Iris pigment epithelial cell (primary cell): ENCODE data around the gene KDM3A.
"Not testable (repeated sequence)": the region's sequence is repeated elsewhere in the genome, so short reads cannot be mapped to it uniquely, and the experiment has no call there.

Source experiments
- DNase-seq: peaks from one replicate; pipeline ENCODE4 v3.0.0-alpha.2; 2011; ENCODE audit warnings: low read depth

KDM3A gene

GRCh38 chr2:86476092-86476491 lies 34.9 kb downstream of the KDM3A start:
- DNase-seq, result peak; percentile 82

DNA sequence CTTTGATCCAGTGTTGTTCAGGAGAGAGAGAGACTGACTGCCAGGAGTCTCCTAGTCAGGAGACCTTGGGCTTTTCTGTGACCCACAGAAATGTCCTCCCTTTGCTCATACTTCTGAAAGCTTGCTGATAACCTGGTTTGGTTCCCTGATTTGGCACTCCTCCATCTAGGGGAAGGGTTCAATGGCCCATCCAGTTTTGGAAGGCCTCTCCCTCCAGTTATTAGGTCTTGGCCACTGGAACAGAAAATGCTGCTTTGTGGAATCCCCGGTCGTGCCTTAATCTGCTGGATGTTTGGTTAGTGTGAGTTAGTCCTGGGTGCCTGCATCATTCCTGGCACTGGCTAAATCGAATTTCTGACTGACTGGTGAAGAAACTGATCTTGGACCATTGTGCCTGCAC lies 35.7 kb downstream of the KDM3A start:
- peak; percentile 12 for DNase-seq

DNA sequence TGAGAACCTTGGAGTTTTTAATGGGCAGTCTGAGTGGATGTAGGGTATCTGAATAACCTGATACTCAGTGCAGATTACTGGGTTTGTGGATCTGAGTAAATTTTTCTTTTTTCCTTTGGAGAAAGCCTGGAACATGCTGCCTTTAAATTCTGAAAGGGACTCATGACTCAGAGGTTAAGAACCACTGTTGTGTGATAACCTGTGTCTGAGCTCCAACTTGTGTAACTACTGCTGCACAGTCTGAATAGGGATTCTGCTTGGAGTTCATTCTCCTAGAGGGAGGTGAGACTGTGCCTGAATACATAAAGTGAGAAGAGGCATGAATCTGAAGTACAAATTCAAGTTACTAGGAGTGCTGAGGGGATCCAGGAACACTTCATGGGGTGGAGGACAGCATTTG lies 36.2 kb downstream of the KDM3A start:
- DNase-seq, result peak; percentile 59

- no peak for DNase-seq
Measured at GRCh38 chr2:86480105-86480504, 38.9 kb downstream of the KDM3A start.

- DNase-seq, result peak; percentile 56
Measured at GRCh38 chr2:86482034-86482433, 40.9 kb downstream of the KDM3A start.

DNA sequence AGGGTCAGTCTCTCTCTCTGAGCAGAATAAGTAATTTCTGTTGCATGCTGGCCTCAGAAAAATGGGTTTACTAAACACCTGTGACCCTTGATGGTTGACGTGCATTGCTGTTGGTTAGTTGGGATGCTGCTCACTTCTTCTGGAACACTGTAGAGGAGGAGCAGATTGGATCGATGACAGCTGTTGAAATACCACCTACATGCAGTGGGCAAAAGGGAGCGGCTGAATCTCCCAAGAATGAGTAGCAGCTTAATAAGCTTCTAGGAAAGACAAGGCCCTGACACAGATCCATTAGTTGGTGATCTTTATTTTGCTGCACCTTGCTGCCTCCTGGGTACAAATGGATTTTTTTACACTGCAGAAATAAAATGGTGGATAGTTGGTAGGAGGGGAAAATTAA lies 43.2 kb downstream of the KDM3A start:
- DNase-seq, result no peak

DNA sequence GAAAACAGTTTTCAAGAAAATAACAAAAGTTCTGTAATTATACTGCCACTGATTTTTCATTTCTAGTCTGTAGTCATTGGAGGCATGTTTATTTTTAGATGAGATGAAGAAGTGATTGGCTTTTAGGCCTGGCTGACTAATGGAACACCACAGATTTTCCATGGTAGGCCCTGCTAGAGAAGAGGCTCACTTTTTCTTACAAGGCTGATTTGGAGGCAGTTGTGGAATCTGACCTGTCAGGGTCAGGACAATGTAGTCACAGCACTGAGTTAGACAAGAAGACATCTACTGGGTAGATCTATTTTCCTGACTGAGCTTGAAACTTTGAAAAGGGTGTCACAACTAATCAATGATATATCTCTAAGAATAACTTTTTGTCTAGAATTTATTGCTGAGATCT lies 43.9 kb downstream of the KDM3A start:
- peak; percentile 42 for DNase-seq

DNA sequence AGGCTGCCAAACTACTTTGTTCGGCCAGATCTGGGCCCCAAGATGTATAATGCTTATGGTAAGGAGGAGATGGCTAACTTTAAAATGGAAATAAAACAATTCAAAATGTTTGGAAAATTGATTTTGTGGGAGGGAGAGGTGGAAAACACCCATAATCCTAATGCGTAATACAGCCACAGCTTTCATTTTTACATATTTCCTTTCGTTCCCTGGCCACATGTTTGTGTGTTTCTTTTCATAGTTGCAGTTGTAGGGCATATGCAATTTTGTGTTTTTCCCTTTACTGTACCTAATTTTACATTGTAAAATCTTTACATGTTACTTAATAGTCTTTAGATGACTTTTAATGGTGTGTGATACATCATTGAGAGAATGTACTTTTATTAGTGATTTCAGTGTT lies 44.6 kb downstream of the KDM3A start:
- no peak for DNase-seq

DNA sequence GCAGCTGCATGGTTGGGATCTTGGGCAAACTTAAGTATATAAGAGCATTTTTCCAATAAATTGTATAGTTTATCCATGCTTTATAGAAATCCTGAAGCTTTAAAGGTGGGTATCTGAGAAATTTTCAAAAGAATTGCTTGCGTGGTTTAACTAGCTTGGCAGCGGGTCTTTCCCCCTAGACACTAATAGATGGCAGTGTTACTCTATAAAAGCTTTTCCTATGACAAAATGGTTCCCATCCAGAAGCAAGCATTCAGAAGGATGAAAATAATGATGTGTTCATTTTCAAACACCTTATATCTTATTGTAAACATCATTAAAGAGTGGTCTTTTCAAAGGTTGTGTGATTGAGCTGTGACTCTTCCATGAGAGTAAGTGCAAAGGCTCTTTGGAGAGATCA lies 45.9 kb downstream of the KDM3A start:
- no peak for DNase-seq

DNA sequence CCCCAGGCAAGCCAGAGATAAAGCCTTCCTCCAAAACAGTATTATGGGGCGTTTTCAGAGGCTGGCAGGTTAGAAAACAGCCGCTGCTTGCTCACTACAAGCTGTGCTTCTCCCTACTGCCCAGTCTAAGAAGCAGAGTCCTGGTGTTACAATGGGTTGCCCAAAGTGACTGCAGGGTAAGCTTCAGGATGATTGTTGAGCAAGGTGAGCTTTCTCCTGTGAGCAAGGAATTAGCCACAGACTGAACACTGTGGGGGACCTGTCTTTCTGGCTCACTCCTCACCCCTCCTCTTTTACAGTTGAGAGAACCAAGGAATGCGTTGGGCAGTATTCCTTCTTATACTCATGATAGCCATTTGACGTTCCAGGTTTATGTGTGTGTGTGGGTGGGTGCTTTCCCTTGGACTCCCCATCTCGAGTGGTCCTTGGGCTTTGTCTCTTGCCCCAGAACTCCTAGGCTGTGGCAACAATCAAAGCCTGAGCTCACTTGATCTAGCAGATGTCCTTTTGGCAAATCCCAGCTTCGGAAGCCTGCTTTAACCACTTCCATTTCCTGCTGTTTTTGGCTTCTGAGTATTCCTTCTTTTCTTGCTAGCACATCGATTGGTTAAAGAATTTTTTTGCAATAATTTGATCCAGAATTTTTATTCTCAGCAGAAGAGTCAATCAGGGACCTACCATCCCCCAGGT lies 47.5 kb downstream of the KDM3A start:
- DNase-seq, result no peak

GRCh38 chr2:86489542-86489941 lies 48.4 kb downstream of the KDM3A start:
- no peak for DNase-seq

- DNase-seq, result no peak
Measured at GRCh38 chr2:86490245-86490644, 49.1 kb downstream of the KDM3A start.

GRCh38 chr2:86491088-86491487 lies 49.9 kb downstream of the KDM3A start:
- DNase-seq, result no peak

GRCh38 chr2:86492048-86492453 lies 50.9 kb downstream of the KDM3A start:
- no peak for DNase-seq

DNA sequence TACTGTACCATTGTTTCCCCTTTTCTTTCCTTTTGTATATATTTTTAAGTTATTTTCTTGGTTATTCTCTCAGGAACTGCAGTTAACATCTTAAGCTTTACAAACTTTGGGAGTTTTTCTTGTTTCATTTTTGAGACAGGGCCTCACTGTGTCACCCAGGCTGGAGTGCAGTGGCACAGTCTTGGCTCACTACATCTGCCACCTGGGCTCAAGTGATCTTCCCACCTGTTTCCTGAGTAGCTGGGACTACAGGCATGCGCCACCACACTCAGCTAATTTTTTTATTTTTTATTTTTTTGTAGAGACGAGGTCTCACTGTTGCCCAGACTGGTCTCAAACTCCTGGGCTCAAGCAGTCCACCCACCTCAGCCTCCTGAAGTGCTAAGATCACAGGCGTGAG lies 55.2 kb downstream of the KDM3A start:
- not testable (repeated sequence) for DNase-seq

DNA sequence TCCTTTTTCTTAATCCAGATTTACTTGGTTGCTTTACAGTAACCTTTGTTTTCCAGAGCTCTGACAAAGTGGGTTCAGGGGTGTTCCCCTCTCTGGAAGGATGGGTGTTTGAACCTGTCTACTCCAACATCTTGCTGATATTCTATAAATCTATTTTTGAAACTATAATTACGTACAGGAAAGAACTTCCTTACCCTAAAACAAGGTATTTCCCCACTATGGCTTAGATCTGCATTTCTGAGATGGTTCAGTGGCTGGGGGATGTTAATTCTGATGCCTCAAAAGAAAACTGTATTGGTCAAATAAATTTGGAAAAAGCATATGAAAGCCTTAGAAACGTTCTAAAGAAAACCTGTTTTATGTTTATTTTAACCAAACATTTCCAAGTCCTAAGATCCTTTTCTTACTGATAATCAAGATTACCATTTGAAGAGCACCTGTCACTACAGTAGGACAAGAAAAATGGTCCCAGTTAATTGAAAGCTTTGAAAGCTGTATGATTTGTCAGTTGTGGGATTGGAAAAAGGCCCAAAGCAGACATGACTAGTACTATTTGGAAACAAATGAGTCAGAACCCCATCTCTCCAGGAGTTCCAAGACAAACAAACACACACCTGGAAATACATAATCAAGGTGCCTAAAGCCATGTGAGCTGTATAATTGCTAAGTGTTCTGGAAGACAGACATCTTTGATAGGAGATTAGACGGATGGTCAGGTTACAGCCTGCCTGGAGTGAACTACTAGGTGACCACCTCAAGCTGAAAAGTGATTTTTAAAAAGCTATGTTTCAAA lies 57.5 kb downstream of the KDM3A start:
- peak; percentile 28 for DNase-seq

DNA sequence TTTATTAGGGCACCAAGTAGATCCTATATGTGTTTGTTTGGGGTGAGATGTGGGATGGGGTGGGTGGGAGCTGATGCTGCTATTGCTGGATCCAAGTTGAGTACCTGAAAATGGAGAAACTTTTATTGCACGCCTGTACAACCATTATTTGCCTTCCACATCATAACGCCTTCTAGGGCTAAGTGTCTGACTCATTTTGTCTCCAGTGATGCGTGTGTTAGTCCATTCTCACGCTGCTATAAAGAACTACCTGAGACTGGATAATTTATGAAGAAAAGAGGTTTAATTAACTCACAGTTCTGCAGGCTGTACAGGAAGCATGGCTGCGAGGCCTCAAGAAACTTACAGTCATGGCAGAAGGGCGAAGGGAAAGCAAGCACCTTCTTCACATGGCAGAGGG lies 58.2 kb downstream of the KDM3A start:
- no peak for DNase-seq

DNA sequence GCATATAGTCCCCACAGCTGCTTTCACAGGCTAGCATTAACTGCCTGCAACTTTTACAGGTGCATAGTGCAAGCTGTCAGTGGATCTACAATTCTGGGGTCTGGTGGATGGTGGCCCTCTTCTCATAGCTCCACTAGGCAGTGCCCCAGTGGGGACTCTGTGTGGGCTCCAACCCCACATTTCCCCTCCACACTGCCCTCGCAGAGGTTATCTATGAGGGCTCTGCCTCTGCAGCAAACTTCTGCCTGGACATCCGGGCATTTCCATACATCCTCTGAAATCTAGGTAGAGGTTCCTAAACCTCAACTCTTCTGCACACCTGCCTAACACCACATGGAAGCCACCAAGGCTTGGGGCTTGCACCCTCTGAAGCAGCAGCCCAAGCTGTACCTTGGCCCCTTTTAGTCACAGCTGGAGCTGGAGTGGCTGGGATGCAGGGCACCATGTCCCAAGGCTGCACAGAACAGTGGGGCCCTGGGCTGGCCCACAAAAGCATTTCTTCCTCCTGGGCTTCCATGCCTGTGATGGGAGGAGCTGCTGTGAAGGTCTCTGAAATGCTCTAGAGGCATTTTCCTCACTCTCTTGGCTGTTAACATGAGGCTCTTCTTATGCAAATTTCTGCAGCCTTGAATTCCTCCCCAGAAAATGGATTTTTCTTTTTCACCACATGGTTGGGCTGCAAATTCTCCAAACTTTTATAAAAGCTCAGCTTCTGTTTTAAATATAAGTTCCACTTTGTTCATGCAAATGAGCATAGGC lies 59.3 kb downstream of the KDM3A start:
- no peak for DNase-seq

DNA sequence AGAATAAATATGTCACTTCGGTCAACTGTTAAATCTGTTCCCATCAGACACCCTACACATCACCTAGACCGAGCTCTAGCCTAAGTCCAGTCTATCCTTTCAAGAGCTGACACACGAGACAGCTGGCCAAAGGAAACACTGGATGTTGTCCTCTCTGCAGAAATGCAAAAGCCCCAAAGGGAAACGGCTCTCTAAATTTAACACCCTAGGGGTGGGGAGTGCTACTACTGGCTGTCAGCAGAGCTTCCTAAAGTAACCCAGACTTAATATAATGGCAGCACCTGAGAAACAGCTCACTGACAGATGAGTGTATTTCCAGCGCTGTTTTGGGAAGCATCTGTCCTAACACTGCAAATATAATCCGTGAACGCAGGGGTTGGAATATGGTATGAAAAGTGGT lies 66.4 kb downstream of the KDM3A start:
- DNase-seq, result no peak

- DNase-seq, result no peak
Measured at GRCh38 chr2:86510436-86510933, 69.3 kb downstream of the KDM3A start.

GRCh38 chr2:86512034-86512433 lies 70.9 kb downstream of the KDM3A start:
- DNase-seq, result no peak

DNA sequence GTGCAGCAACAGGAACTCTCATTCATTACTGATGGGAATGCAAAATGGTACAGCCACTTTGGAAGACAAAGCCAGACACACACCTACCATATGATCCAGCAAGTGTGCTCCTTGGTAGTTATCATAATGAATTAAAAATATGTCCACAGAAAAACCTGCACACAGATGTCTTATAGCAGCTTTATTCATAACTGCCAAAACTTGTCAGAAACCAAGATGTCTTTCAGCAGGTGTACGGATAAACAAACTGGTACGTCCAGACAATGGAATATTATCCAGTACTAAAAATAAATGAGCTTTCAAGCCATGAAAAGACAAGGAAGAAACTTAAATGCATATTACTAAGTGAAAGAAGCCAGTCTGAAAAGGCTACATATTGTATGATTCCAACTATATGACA lies 71.7 kb downstream of the KDM3A start:
- no peak for DNase-seq
